B cell (primary cell): ENCODE results near the gene GMPPA. TPM values are rescaled to one million over a fixed set of nuclear protein-coding genes. Genes with fewer than 3 reads are reported as not detected.

Experiments used
- ATAC-seq: fragments of 200-7000 bp; cut with Tn5 transposase; one replicate; pipeline ENCODE4 v1.10.0; 2021; ENCODE audit warnings: low read depth, mild to moderate bottlenecking, moderate number of reproducible peaks, moderate library complexity
- CTCF ChIA-PET: fragments of 350-600 bp; sonication (Branson Sonifier 250); formaldehyde crosslinking; loops from one replicate; lab custom pipeline; 2021; ENCODE audit warnings: antibody characterized with exemption, inconsistent platforms; lab: Charles Lee
- POLR2A ChIA-PET: fragments of 350-600 bp; sonication (Branson Sonifier 250); formaldehyde crosslinking; loops from one replicate; lab custom pipeline; 2021; ENCODE audit warnings: antibody characterized with exemption; lab: Charles Lee
- DNase-seq: peaks from one replicate; pipeline ENCODE4 v3.0.0; 2013
- H2AFZ ChIP-seq: 2 replicates; pipeline ENCODE4 v1.6.1; 2012; ENCODE audit warnings: mild to moderate bottlenecking, low read depth, low read length; ENCODE audit not compliant: insufficient read depth, poor library complexity, severe bottlenecking
- H3K27ac ChIP-seq, 2 donors: 1 replicate in 1 of 2; 2 replicates in 1 of 2; pipeline ENCODE4 v1.5.1; 2012 to 2013; ENCODE audit warnings: low read length in 2 of 2, mild to moderate bottlenecking in 2 of 2, moderate library complexity in 1 of 2
- H3K27me3 ChIP-seq, 4 experiments: fragments of 200-600 bp in 1 of 4; sonication (generic) in 1 of 4; replicated peaks in 1 of 4; 1 replicate in 2 of 4; 2 replicates in 2 of 4; pipeline versions ENCODE4 v1.6.1 to v1.7.0; 2013 to 2016; ENCODE audit warnings: low read length in 3 of 4, mild to moderate bottlenecking in 2 of 4, mixed read lengths in 1 of 4, moderate library complexity in 1 of 4; ENCODE audit not compliant: insufficient read depth in 4 of 4, control insufficient read depth in 3 of 4; ENCODE audit errors: control extremely low read depth in 1 of 4
- H3K36me3 ChIP-seq, 2 experiments: replicated peaks in 1 of 2; 1 replicate in 1 of 2; 2 replicates in 1 of 2; pipeline versions ENCODE4 v1.6.1 to v1.7.1; 2013; ENCODE audit warnings: low read length in 1 of 2; ENCODE audit not compliant: insufficient read depth in 2 of 2, control insufficient read depth in 1 of 2; ENCODE audit errors: control extremely low read depth in 1 of 2, extremely low read depth in 1 of 2
- H3K4me1 ChIP-seq, 2 donors: fragments of 200-600 bp in 1 of 2; sonication (generic) in 1 of 2; 1 replicate in 1 of 2; 2 replicates in 1 of 2; pipeline versions ENCODE4 v1.5.1 to v1.6.1; 2013 to 2017; ENCODE audit warnings: low read length in 2 of 2; ENCODE audit not compliant: control insufficient read depth in 2 of 2, insufficient read depth in 2 of 2
- H3K4me2 ChIP-seq: replicated peaks from 2 replicates; pipeline ENCODE3; 2012; ENCODE audit warnings: mild to moderate bottlenecking, low read depth, low read length; ENCODE audit not compliant: poor library complexity, severe bottlenecking
- H3K4me3 ChIP-seq, 5 experiments: fragments of 200-600 bp in 1 of 5; sonication (generic) in 1 of 5; 1 replicate in 3 of 5; 2 replicates in 2 of 5; pipeline versions ENCODE4 v1.5.1 to v1.7.0; 2011 to 2016; ENCODE audit warnings: low read length in 4 of 5, mild to moderate bottlenecking in 4 of 5, low read depth in 2 of 5, control low read depth in 1 of 5, moderate library complexity in 1 of 5; ENCODE audit not compliant: insufficient read depth in 1 of 5; ENCODE audit errors: control extremely low read depth in 1 of 5, extremely low read depth in 1 of 5
- H3K79me2 ChIP-seq: fragments of 200-600 bp; sonication (generic); one replicate; pipeline ENCODE4 v1.6.0; 2016; ENCODE audit warnings: low read length; ENCODE audit not compliant: control insufficient read depth, insufficient read depth
- H3K9ac ChIP-seq: fragments of 200-600 bp; sonication (generic); 2 replicates; pipeline ENCODE4 v1.6.1; 2017; ENCODE audit warnings: mild to moderate bottlenecking, low read length, moderate library complexity
- H3K9me3 ChIP-seq, 3 donors: one replicate each; pipeline versions ENCODE4 v1.6.1 to v1.7.1; 2013; ENCODE audit warnings: low read length in 2 of 3; ENCODE audit not compliant: control insufficient read depth in 2 of 3, insufficient read depth in 1 of 3; ENCODE audit errors: control extremely low read depth in 1 of 3
- H4K20me1 ChIP-seq: 2 replicates; pipeline ENCODE4 v1.6.0; 2012; ENCODE audit warnings: mild to moderate bottlenecking, low read length; ENCODE audit not compliant: insufficient read depth, control insufficient read depth, poor library complexity, severe bottlenecking
- H3K27ac Mint-ChIP-seq: one replicate; pipeline ENCODE4 v1.8.0; 2021; ENCODE audit warnings: mixed read lengths
- H3K27me3 Mint-ChIP-seq: one replicate; pipeline ENCODE4 v1.8.0; 2021; ENCODE audit warnings: mixed read lengths
- H3K4me1 Mint-ChIP-seq: one replicate; pipeline ENCODE4 v1.8.0; 2021; ENCODE audit warnings: mixed read lengths
- H3K4me3 Mint-ChIP-seq: one replicate; pipeline ENCODE4 v1.8.0; 2021; ENCODE audit warnings: mixed read lengths
- H3K9me3 Mint-ChIP-seq: one replicate; pipeline ENCODE4 v1.8.0; 2022; ENCODE audit warnings: mixed read lengths; ENCODE audit not compliant: insufficient read depth
- CTCF ChIP-seq: fragments of 200-600 bp; IDR thresholded peaks from one replicate; pipeline ENCODE4 v1.8.0; 2022; ENCODE audit warnings: antibody characterized with exemption, mild to moderate bottlenecking
- EZH2 ChIP-seq: IDR thresholded peaks from 2 replicates; pipeline ENCODE4 v1.6.1; 2012; ENCODE audit warnings: borderline replicate concordance, low read depth, mild to moderate bottlenecking, moderate library complexity, low read length; ENCODE audit not compliant: insufficient read depth, poor library complexity, severe bottlenecking
- WGBS: methylation state at CpG from one replicate; pipeline ENCODE4 v1.1.5; 2013; ENCODE audit warnings: missing lambda C conversion rate; ENCODE audit not compliant: insufficient coverage; 5-methylcytosine and 5-hydroxymethylcytosine counted together
- intact Hi-C: fragments of 100-400 bp; cut with micrococcal nuclease; formaldehyde crosslinking; loops from one replicate; pipeline ENCODE4 v1.10.0; 2022
- polyA plus RNA-seq: library from polyadenylated mRNA; depleted of rRNA; stranded (reverse); fragments of >200 nt; gene quantifications from 2 replicates; pipeline ENCODE4 v1.2.3, GENCODE V29; 2012
- total RNA-seq, 2 donors: library from RNA; stranded (reverse); fragments of 120-200 nt in 1 of 2; gene quantifications; 1 replicate in 1 of 2; 2 replicates in 1 of 2; pipeline versions ENCODE4 v1.2.3 to v1.2.4, GENCODE V29; 2013 to 2022

The GMPPA gene
- total and polyA plus RNA-seq, 2 donors (not counting 1 experiment from before 2014, with no cell fraction given) = 27.8 to 67.9 TPM

GRCh38 chr2:219525533-219526232 lies 27.0 kb downstream of the GMPPA start:
- 66% methylated on average over 6 of the region's 9 CpGs for WGBS
- Histone ChIP-seq H3K4me3 (no peak overlapping the region), H3K4me1 (peaks cover 14 to 22% of the 10 kb centered on the region in 2 donors), H3K79me2 (no peaks in the 10 kb centered on the region), H3K9me3 (peaks cover 0 to 8% (median 0%) of the 10 kb centered on the region in 3 donors), H3K27ac (no peak overlapping the region), H3K4me2 (no peak overlapping the region), H3K9ac (no peak overlapping the region), H2AFZ (no peak overlapping the region), H4K20me1 (no peaks in the 10 kb centered on the region), H3K36me3 (no peaks in the 10 kb centered on the region), H3K27me3 (peaks cover 1 to 78% (median 41%) of the 10 kb centered on the region in 4 experiments)
- Mint-ChIP-seq H3K9me3 (no peaks in the 10 kb centered on the region), H3K27me3 (peaks cover 74% of the 10 kb centered on the region), H3K4me1 (peaks cover 17% of the 10 kb centered on the region), H3K27ac (no peak overlapping the region), H3K4me3 (no peak overlapping the region)
- intact Hi-C loops = no loop called here
- TF ChIP-seq CTCF (no peak), EZH2 (no peak)
- POLR2A ChIA-PET = no interaction called here
- ATAC-seq = no peak
- CTCF ChIA-PET = interaction anchor here (1.0 to 1.4 kb wide), 4 partner anchors 26 to 120 kb away, joined by 3 to 4 read pairs (median 3); partner anchors contain the start of gene GMPPA
- DNase-seq = no peak
